T follicular helper cell (primary cell): ENCODE data around the gene MICAL2.

ENCODE experiments used
- DNase-seq: peaks from one replicate; pipeline ENCODE4 v3.0.0-alpha.2; 2020; ENCODE audit warnings: low read depth

The MICAL2 gene

GRCh38 chr11:12155696-12156095, 45.3 kb downstream of the MICAL2 start:
- no peak for DNase-seq

GRCh38 chr11:12156301-12157140, 46.1 kb downstream of the MICAL2 start:
- no peak for DNase-seq

GRCh38 chr11:12157241-12157661, 46.9 kb downstream of the MICAL2 start:
- DNase-seq = no peak

GRCh38 chr11:12158909-12159308, 48.5 kb downstream of the MICAL2 start:
- no peak for DNase-seq

- no peak for DNase-seq
These were observed 49.1 kb downstream of the MICAL2 start for GRCh38 chr11:12159351-12160099.

GRCh38 chr11:12160231-12160630, 49.8 kb downstream of the MICAL2 start:
- no peak for DNase-seq

GRCh38 chr11:12160680-12161079, 50.3 kb downstream of the MICAL2 start:
- no peak for DNase-seq

- no peak for DNase-seq
These were observed 50.7 kb downstream of the MICAL2 start for GRCh38 chr11:12161137-12161536.

- DNase-seq = no peak
These were observed 51.4 kb downstream of the MICAL2 start for GRCh38 chr11:12161603-12162350.

GRCh38 chr11:12162652-12163051, 52.3 kb downstream of the MICAL2 start:
- DNase-seq = no peak

- DNase-seq = no peak
These were observed 53.0 kb downstream of the MICAL2 start for GRCh38 chr11:12163181-12163941.

GRCh38 chr11:12164061-12165014, 53.9 kb downstream of the MICAL2 start:
- DNase-seq = no peak

- no peak for DNase-seq
These were observed 55.0 kb downstream of the MICAL2 start for GRCh38 chr11:12165237-12165875.

GRCh38 chr11:12166299-12167060, 56.1 kb downstream of the MICAL2 start:
- DNase-seq = no peak

- DNase-seq = no peak
These were observed 56.9 kb downstream of the MICAL2 start for GRCh38 chr11:12167061-12168000.

- no peak for DNase-seq
These were observed 57.7 kb downstream of the MICAL2 start for GRCh38 chr11:12168114-12168513.

GRCh38 chr11:12169822-12170221, 59.4 kb downstream of the MICAL2 start:
- DNase-seq = no peak

- DNase-seq = no peak
These were observed 60.1 kb downstream of the MICAL2 start for GRCh38 chr11:12170501-12170900.
